MCF 10A (cell line): ENCODE data around the gene DTX1. TPM values are rescaled to one million over a fixed set of nuclear protein-coding genes. Genes with fewer than 3 reads are reported as not detected.

Experiments
- BruUV-seq: library from RNA; stranded (reverse); fragments of 400-500 nt; replicated peaks from 2 replicates; lab custom pipeline; 2021; lab: Mats Ljungman, UMichigan
- CTCF ChIA-PET: fragments of 300-600 bp; sonication (Branson Sonifier 250); formaldehyde crosslinking; extraction: SDS; loops from one replicate; lab custom pipeline; 2021; ENCODE audit warnings: antibody characterized with exemption, inconsistent platforms; lab: Yijun Ruan, JAX
- POLR2A ChIA-PET: fragments of 300-600, 350-650 bp; sonication (Branson Sonifier 250); formaldehyde crosslinking; extraction: SDS; loops from one replicate; lab custom pipeline; 2020; ENCODE audit warnings: antibody characterized with exemption, inconsistent platforms; lab: Yijun Ruan, JAX
- DNase-seq: peaks from one replicate; pipeline ENCODE4 v3.0.0-alpha.2; 2018; ENCODE audit not compliant: unreplicated experiment
- H3K27ac Mint-ChIP-seq: one replicate; pipeline ENCODE4 v1.8.0; 2022; ENCODE audit warnings: mild to moderate bottlenecking, low read depth, mixed read lengths; ENCODE audit not compliant: unreplicated experiment
- H3K27me3 Mint-ChIP-seq: one replicate; pipeline ENCODE4 v1.8.0; 2022; ENCODE audit warnings: mixed read lengths; ENCODE audit not compliant: insufficient read depth, unreplicated experiment
- H3K36me3 Mint-ChIP-seq: one replicate; pipeline ENCODE4 v1.8.0; 2022; ENCODE audit warnings: mild to moderate bottlenecking, moderate library complexity, mixed read lengths; ENCODE audit not compliant: insufficient read depth, unreplicated experiment
- H3K4me1 Mint-ChIP-seq: one replicate; pipeline ENCODE4 v1.8.0; 2022; ENCODE audit warnings: mixed read lengths; ENCODE audit not compliant: insufficient read depth, unreplicated experiment
- H3K4me3 Mint-ChIP-seq: one replicate; pipeline ENCODE4 v1.8.0; 2022; ENCODE audit warnings: mild to moderate bottlenecking, moderate library complexity, mixed read lengths; ENCODE audit not compliant: unreplicated experiment
- H3K9me3 Mint-ChIP-seq: one replicate; pipeline ENCODE4 v1.8.0; 2022; ENCODE audit warnings: mixed read lengths; ENCODE audit not compliant: unreplicated experiment
- intact Hi-C: fragments of 100-400 bp; cut with micrococcal nuclease; formaldehyde crosslinking; loops from 2 replicates; pipeline ENCODE4 v1.14.1; 2022
- total RNA-seq: library from RNA; stranded (reverse); gene quantifications from 2 replicates; pipeline ENCODE4 v1.2.3, GENCODE V29; 2022
- TF ChIP-seq, protein P1 (sequence below): fragments of 200-600 bp; IDR thresholded peaks from one replicate; pipeline ENCODE4 v1.8.0; 2022; ENCODE audit warnings: antibody characterized with exemption, mild to moderate bottlenecking; ENCODE audit not compliant: unreplicated experiment

DTX1 gene
- total RNA-seq, 1 experiment from 2014 or later = not detected

DNA sequence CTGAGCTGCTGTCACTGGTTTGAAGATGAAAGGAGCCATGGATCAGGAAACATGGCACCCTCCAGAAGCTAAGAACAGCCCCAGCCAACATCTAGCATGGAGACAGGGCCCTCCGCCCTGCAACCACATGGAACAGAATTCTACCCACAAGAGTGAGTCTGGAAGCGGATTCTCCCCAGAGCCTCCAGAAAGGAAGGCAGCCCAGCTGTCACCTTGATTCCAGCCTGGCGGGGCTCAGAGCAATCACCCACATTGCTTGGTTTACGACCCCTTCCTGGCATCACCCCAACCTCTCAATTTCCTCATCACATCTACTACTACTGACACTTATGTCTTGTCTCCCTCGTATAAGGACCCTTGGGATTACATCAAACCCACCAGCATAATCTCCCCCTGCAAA is 39.7 kb upstream of the DTX1 start:
- peaks cover 17% of the 10 kb centered on the region for H3K4me1 Mint-ChIP-seq
- ChIA-PET CTCF (interaction anchor here (0.6 to 6.4 kb wide), 3 partner anchors 12 to 149 kb away, joined by 4 to 35 read pairs (median 6); no protein-coding TSS in a partner anchor), POLR2A (no interaction called here)
- H3K4me3 Mint-ChIP-seq = no peak overlapping the region
- intact Hi-C loops = no loop called here
- TF ChIP-seq, protein P1, sequence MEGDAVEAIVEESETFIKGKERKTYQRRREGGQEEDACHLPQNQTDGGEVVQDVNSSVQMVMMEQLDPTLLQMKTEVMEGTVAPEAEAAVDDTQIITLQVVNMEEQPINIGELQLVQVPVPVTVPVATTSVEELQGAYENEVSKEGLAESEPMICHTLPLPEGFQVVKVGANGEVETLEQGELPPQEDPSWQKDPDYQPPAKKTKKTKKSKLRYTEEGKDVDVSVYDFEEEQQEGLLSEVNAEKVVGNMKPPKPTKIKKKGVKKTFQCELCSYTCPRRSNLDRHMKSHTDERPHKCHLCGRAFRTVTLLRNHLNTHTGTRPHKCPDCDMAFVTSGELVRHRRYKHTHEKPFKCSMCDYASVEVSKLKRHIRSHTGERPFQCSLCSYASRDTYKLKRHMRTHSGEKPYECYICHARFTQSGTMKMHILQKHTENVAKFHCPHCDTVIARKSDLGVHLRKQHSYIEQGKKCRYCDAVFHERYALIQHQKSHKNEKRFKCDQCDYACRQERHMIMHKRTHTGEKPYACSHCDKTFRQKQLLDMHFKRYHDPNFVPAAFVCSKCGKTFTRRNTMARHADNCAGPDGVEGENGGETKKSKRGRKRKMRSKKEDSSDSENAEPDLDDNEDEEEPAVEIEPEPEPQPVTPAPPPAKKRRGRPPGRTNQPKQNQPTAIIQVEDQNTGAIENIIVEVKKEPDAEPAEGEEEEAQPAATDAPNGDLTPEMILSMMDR = no peak
- BruUV-seq = no TSS peak
- H3K9me3 Mint-ChIP-seq = peaks cover 4% of the 10 kb centered on the region
- DNase-seq = no peak
- H3K27ac Mint-ChIP-seq = no peak overlapping the region
- H3K36me3 Mint-ChIP-seq = peaks cover 5% of the 10 kb centered on the region
- H3K27me3 Mint-ChIP-seq = no peaks in the 10 kb centered on the region

DNA sequence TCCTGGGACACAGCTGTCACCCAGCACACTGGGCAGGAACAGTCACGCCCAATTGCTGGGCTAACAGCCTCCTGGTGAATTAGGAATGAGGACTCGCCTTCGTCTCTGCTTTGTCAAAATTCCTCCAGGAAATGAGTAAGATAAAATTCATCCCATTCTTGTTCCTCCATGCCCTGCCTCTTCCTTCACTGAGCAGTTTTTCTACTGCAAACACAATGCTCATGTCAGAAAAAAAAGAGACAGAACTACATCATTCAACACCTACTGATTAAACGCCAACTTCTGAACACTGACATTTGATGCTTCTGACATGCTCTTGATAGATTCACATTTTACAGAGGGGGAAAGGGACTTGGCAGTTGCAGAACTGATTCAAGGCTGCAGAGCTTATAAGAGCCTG is 37.5 kb upstream of the DTX1 start:
- POLR2A ChIA-PET = no interaction called here
- peaks cover 5% of the 10 kb centered on the region for H3K36me3 Mint-ChIP-seq
- CTCF ChIA-PET = interaction anchor here (0.6 to 6.4 kb wide), 3 partner anchors 11 to 528 kb away, joined by 5 to 35 read pairs (median 5); no protein-coding TSS in a partner anchor
- H3K27ac Mint-ChIP-seq = no peak overlapping the region
- no peak overlapping the region for H3K4me3 Mint-ChIP-seq
- H3K27me3 Mint-ChIP-seq = no peaks in the 10 kb centered on the region
- no peaks in the 10 kb centered on the region for H3K9me3 Mint-ChIP-seq
- peaks cover 17% of the 10 kb centered on the region for H3K4me1 Mint-ChIP-seq
- TF ChIP-seq, protein P1 = no peak
- DNase-seq = peak; percentile 39
- no TSS peak for BruUV-seq
- intact Hi-C loops = no loop called here

DNA sequence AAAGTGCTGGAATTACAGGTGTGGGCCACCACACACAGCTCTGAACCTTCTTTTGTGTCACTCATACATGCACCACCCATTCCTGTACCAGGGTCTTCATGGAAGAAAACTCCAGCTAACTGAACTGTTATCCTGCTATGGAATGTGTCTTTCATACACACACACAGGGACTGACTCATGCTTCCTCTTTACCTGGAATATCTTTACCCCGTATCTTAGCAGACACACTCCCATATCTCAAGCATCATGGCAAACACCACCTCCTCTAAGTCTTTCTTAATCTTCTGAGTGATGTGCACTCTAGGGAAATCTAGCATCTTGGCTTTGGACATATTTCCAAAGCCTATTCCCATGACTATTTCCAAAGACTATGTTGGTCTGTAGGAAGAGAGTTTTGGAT is 35.0 kb upstream of the DTX1 start:
- ChIA-PET CTCF (interaction anchor here (0.6 to 6.4 kb wide), 3 partner anchors 9 to 68 kb away, joined by 3 to 35 read pairs (median 5); no protein-coding TSS in a partner anchor), POLR2A (no interaction called here)
- no TSS peak for BruUV-seq
- TF ChIP-seq, protein P1 = no peak
- Mint-ChIP-seq H3K27ac (no peak overlapping the region), H3K36me3 (no peaks in the 10 kb centered on the region), H3K27me3 (no peaks in the 10 kb centered on the region), H3K9me3 (no peaks in the 10 kb centered on the region), H3K4me3 (no peak overlapping the region), H3K4me1 (peaks cover 11% of the 10 kb centered on the region)
- DNase-seq = no peak
- intact Hi-C loops = no loop called here

DNA sequence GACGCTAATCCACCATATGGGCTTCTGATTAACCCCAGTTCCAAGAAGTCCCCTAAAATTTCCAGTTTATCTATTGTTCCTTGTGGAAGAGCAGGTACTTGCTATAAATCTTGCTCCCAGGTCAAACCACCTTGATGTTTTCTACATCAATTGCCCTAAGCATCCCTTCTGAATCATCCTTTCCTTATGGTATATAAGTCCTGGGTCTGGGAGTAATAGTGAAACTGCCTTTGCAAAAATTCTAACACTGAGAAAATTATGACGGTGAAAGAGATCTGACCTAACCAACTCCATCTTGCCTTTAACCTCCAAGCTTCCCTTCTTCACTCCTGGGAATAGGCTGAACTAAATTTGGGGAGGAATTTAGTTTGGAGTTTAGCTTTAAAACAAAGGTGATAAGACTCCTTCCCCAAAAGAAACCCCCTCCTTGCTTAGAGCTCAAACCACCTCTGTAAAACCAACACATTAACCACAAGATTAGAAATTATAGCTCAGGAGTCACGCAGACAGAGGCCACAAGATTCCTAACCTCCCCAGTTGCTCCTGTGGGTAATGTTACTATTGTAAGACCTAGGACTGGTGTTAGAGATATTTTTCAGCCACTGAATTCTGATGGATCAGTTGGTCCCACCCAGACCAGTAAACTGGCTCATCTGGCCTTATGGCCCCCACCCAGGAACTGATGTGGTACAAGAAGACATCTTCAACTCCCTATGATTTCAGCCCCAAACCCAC is 33.8 kb upstream of the DTX1 start:
- CTCF ChIA-PET = interaction anchor here (1.0 to 3.2 kb wide), 2 partner anchors 26 to 29 kb away, joined by 8 to 15 read pairs; no protein-coding TSS in a partner anchor
- H3K4me3 Mint-ChIP-seq = no peak overlapping the region

More for the DNA sequence above, 33.8 kb upstream of the DTX1 start:
- Mint-ChIP-seq H3K27me3 (no peaks in the 10 kb centered on the region), H3K36me3 (no peaks in the 10 kb centered on the region), H3K4me1 (peaks cover 11% of the 10 kb centered on the region), H3K9me3 (no peaks in the 10 kb centered on the region), H3K27ac (no peak overlapping the region)
- intact Hi-C loops = no loop called here
- POLR2A ChIA-PET = no interaction called here
- no TSS peak for BruUV-seq
- TF ChIP-seq, protein P1 = no peak
- no peak for DNase-seq
